CD4-positive, alpha-beta T cell treated with Interleukin-4 for 4 hours (primary cell): ENCODE measurements around the gene ZBTB45.
"Not testable (repeated sequence)": the region's sequence is repeated elsewhere in the genome, so short reads cannot be mapped to it uniquely, and the experiment has no call there.

Experiments
- DNase-seq: peaks from one replicate; pipeline ENCODE4 v3.0.0-alpha.2; 2020

ZBTB45 gene

GRCh38 chr19:58509731-58510083, 9.9 kb downstream of the ZBTB45 start:
- DNase-seq, result no peak

GRCh38 chr19:58507602-58508223, 11.9 kb downstream of the ZBTB45 start:
- not testable (repeated sequence) for DNase-seq

GRCh38 chr19:58500242-58500641, 19.4 kb downstream of the ZBTB45 start:
- DNase-seq, result no peak

GRCh38 chr19:58499021-58499927, 20.3 kb downstream of the ZBTB45 start:
- DNase-seq, result peak; percentile 96

- DNase-seq, result no peak
Measured at GRCh38 chr19:58498316-58499020, 21.1 kb downstream of the ZBTB45 start.

GRCh38 chr19:58497634-58498170, 21.9 kb downstream of the ZBTB45 start:
- DNase-seq, result no peak

- DNase-seq, result no peak
Measured at GRCh38 chr19:58492265-58492664, 27.3 kb downstream of the ZBTB45 start.

- no peak for DNase-seq
Measured at GRCh38 chr19:58491393-58491792, 28.2 kb downstream of the ZBTB45 start.

- not testable (repeated sequence) for DNase-seq
Measured at GRCh38 chr19:58484349-58484748, 35.3 kb downstream of the ZBTB45 start.

- no peak for DNase-seq
Measured at GRCh38 chr19:58483776-58484175, 35.8 kb downstream of the ZBTB45 start.

- DNase-seq, result no peak
Measured at GRCh38 chr19:58482372-58482771, 37.2 kb downstream of the ZBTB45 start.

- no peak for DNase-seq
Measured at GRCh38 chr19:58480831-58481230, 38.8 kb downstream of the ZBTB45 start.

- no peak for DNase-seq
Measured at GRCh38 chr19:58480481-58480830, 39.2 kb downstream of the ZBTB45 start.

- no peak for DNase-seq
Measured at GRCh38 chr19:58479736-58480480, 39.7 kb downstream of the ZBTB45 start.

- DNase-seq, result no peak
Measured at GRCh38 chr19:58479303-58479702, 40.3 kb downstream of the ZBTB45 start.

GRCh38 chr19:58477871-58478270, 41.7 kb downstream of the ZBTB45 start:
- no peak for DNase-seq

GRCh38 chr19:58477130-58477529, 42.5 kb downstream of the ZBTB45 start:
- DNase-seq, result no peak

GRCh38 chr19:58476498-58477015, 43.1 kb downstream of the ZBTB45 start:
- DNase-seq, result no peak

GRCh38 chr19:58475714-58476497, 43.7 kb downstream of the ZBTB45 start, which contains the start of gene ZNF446:
TSS of gene ZNF446 (plus strand) at chr19:58476352. CDS start at chr19:58477219, 867 bp downstream.
- peak; percentile 96 for DNase-seq

- no peak for DNase-seq
Measured at GRCh38 chr19:58474997-58475713, 44.5 kb downstream of the ZBTB45 start.
